ENCODE results near the gene INSRR. TPM values are rescaled to one million over a fixed set of nuclear protein-coding genes. Genes with fewer than 3 reads are reported as not detected.

The INSRR gene
- total and polyA plus RNA-seq, 9 of the 15 experiments (the other 6 are each of a cell fraction or from before 2014, with no cell fraction given), result 0.03 to 0.18 (median 0.06) TPM; not detected in 3

DNA sequence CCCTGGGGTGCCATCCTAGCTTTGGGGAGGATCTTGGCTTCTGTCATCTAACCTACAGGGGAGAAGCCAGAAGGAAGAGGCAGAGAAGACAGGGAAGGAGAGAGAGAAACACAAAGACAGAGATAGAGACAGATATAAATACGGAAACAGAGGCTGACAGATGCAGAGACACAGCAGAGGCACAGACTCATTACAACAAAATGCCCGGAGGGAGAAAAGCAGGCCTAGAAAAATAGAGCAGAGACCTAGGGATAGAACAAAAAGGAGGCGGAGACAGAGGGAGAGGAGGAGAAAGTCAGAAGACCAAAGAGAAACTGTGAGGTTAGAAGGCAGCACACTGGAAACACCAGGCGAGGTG is 36.5 kb upstream of the INSRR start (continued):
- TF ChIP-seq IRF1 (CRISPR knock-in tag; IDR thresholded peaks at IDR 0.05; ENCODE audit: borderline replicate concordance) (no peak), CC2D1A (IDR thresholded peaks at IDR 0.05) (0 out of 2 replicates have a peak, but pooled peaks have one; percentile 9), ZC3H4 (CRISPR knock-in tag; IDR thresholded peaks at IDR 0.05; ENCODE audit: borderline replicate concordance) (no peak), ZNF318 (IDR thresholded peaks at IDR 0.05; ENCODE audit: borderline replicate concordance in 1 of 2, low read depth in 1 of 2) (no peak), COPS2 (conservative IDR thresholded peaks at IDR 0.05) (no peak), MEF2A (IDR thresholded peaks at IDR 0.05; ENCODE audit: control insufficient read depth, low read depth, low read length) (no peak), GTF2A2 (tag; IDR thresholded peaks at IDR 0.05) (no peak), ZC3H11A (IDR thresholded peaks at IDR 0.05; ENCODE audit: low read depth, low read length) (no peak), ZBTB1 (CRISPR knock-in tag; IDR thresholded peaks at IDR 0.05; ENCODE audit: borderline replicate concordance, low read depth) (no peak), NCOA6 (IDR thresholded peaks at IDR 0.05) (no peak), MTA3 (IDR thresholded peaks at IDR 0.05; ENCODE audit: borderline replicate concordance) (0 out of 2 replicates have a peak, but pooled peaks have one; percentile 9), ZFX (CRISPR knock-in tag; IDR thresholded peaks at IDR 0.05) (peak; percentile 20; the same call in 1 of the 2 replicates), NFYB (IDR thresholded peaks at IDR 0.05; ENCODE audit: extremely low read depth, insufficient read length) (no peak), GABPA (tag; conservative IDR thresholded peaks at IDR 0.05; ENCODE audit: low read depth) (no peak), ESRRB (CRISPR knock-in tag; IDR thresholded peaks at IDR 0.05; ENCODE audit: borderline replicate concordance) (no peak), ZNF224 (CRISPR knock-in tag; IDR thresholded peaks at IDR 0.05) (no peak), NRF1 (conservative IDR thresholded peaks at IDR 0.05 in 1 of 2, IDR thresholded peaks at IDR 0.05 in 1 of 2) (no peak)
- TF ChIP-seq, protein P1, sequence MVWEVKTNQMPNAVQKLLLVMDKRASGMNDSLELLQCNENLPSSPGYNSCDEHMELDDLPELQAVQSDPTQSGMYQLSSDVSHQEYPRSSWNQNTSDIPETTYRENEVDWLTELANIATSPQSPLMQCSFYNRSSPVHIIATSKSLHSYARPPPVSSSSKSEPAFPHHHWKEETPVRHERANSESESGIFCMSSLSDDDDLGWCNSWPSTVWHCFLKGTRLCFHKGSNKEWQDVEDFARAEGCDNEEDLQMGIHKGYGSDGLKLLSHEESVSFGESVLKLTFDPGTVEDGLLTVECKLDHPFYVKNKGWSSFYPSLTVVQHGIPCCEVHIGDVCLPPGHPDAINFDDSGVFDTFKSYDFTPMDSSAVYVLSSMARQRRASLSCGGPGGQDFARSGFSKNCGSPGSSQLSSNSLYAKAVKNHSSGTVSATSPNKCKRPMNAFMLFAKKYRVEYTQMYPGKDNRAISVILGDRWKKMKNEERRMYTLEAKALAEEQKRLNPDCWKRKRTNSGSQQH (CRISPR knock-in tag; IDR thresholded peaks at IDR 0.05), result 0 out of 2 replicates have a peak, but pooled peaks have one; percentile 36

Measured in K562 (cell line).